Ishikawa (cell line): ENCODE results near the gene BLOC1S3.

Source experiments
- CEBPB ChIP-seq: IDR thresholded peaks from 2 replicates; pipeline ENCODE4 v1.6.1; 2012
- CREB1 ChIP-seq: IDR thresholded peaks from 2 replicates; pipeline ENCODE4 v1.6.1; 2012; ENCODE audit warnings: low read depth
- EGR1 ChIP-seq: IDR thresholded peaks from 2 replicates; pipeline ENCODE4 v1.6.1; 2012
- EP300 ChIP-seq: IDR thresholded peaks from 2 replicates; pipeline ENCODE4 v1.6.1; 2012; ENCODE audit warnings: borderline replicate concordance
- FOXM1 ChIP-seq: IDR thresholded peaks from 2 replicates; pipeline ENCODE4 v1.6.1; 2012; ENCODE audit warnings: low read depth, borderline replicate concordance
- NFIC ChIP-seq: IDR thresholded peaks from 2 replicates; pipeline ENCODE4 v1.6.1; 2012
- RAD21 ChIP-seq: IDR thresholded peaks from 2 replicates; pipeline ENCODE4 v1.6.1; 2012; ENCODE audit warnings: low read depth
- TAF1 ChIP-seq: IDR thresholded peaks from 2 replicates; pipeline ENCODE4 v1.6.1; 2012; ENCODE audit warnings: low read depth, mild to moderate bottlenecking
- TCF12 ChIP-seq: IDR thresholded peaks from 2 replicates; pipeline ENCODE4 v1.6.1; 2012; ENCODE audit warnings: low read depth
- TEAD4 ChIP-seq: IDR thresholded peaks from 2 replicates; pipeline ENCODE4 v1.6.1; 2012
- YY1 ChIP-seq: IDR thresholded peaks from 2 replicates; pipeline ENCODE4 v1.6.1; 2012; ENCODE audit warnings: low read depth
- ZBTB7A ChIP-seq: IDR thresholded peaks from 2 replicates; pipeline ENCODE4 v1.6.1; 2012; ENCODE audit warnings: low read depth
- TF ChIP-seq, protein P1 (sequence below): IDR thresholded peaks from 2 replicates; pipeline ENCODE4 v1.6.1; 2012; ENCODE audit warnings: low read depth, mild to moderate bottlenecking
- TF ChIP-seq, protein P2 (sequence below): IDR thresholded peaks from 2 replicates; pipeline ENCODE4 v1.6.1; 2012
- TF ChIP-seq, protein P3 (sequence below): IDR thresholded peaks from 2 replicates; pipeline ENCODE4 v1.6.1; 2012

The BLOC1S3 gene

DNA sequence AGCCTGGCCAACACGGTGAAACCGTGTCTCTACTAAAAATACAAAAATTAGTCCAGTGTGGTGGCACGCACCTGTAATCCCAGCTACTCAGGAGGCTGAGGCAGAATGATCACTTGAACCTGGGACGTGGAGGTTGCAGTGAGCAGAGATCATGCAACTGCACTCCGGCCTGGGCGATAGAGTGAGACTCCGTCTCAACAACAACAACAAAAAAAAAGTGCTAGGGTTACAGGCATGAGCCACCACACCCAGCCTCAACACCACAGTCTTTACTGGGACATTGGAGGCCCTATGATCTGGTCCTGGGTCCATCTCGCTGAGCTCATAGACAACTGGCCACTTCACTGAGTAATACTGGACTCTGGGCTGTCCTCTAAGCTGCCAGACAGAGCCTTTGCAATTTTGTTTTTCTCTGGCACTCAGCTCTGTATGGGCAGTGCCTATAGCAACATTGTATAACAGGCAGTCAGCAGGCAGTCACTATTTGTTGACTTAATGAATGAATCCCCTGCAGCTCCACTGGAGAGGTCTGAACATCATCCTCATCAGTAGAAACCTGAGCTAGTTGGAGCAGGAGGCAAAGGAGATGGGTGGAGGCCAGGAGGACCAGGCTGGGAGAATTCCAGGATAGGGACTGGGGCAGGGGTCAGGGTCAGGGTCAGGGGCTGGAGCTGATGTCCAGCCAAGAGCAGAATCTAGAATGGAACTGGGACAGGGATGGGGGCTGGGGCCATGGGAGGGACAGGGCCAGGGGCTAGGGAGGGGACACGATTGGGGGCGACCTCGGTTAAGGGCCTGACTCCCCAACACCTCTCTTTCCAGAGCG is 8.1 kb downstream of the BLOC1S3 start:
- TF ChIP-seq CREB1 (no peak), TCF12 (no peak), ZBTB7A (no peak), CEBPB (no peak), EP300 (no peak), RAD21 (no peak), TAF1 (no peak), YY1 (no peak)
- TF ChIP-seq, protein P1, sequence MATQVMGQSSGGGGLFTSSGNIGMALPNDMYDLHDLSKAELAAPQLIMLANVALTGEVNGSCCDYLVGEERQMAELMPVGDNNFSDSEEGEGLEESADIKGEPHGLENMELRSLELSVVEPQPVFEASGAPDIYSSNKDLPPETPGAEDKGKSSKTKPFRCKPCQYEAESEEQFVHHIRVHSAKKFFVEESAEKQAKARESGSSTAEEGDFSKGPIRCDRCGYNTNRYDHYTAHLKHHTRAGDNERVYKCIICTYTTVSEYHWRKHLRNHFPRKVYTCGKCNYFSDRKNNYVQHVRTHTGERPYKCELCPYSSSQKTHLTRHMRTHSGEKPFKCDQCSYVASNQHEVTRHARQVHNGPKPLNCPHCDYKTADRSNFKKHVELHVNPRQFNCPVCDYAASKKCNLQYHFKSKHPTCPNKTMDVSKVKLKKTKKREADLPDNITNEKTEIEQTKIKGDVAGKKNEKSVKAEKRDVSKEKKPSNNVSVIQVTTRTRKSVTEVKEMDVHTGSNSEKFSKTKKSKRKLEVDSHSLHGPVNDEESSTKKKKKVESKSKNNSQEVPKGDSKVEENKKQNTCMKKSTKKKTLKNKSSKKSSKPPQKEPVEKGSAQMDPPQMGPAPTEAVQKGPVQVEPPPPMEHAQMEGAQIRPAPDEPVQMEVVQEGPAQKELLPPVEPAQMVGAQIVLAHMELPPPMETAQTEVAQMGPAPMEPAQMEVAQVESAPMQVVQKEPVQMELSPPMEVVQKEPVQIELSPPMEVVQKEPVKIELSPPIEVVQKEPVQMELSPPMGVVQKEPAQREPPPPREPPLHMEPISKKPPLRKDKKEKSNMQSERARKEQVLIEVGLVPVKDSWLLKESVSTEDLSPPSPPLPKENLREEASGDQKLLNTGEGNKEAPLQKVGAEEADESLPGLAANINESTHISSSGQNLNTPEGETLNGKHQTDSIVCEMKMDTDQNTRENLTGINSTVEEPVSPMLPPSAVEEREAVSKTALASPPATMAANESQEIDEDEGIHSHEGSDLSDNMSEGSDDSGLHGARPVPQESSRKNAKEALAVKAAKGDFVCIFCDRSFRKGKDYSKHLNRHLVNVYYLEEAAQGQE = no peak
- TF ChIP-seq, protein P2, sequence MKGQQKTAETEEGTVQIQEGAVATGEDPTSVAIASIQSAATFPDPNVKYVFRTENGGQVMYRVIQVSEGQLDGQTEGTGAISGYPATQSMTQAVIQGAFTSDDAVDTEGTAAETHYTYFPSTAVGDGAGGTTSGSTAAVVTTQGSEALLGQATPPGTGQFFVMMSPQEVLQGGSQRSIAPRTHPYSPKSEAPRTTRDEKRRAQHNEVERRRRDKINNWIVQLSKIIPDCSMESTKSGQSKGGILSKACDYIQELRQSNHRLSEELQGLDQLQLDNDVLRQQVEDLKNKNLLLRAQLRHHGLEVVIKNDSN = no peak
- TF ChIP-seq, protein P3, sequence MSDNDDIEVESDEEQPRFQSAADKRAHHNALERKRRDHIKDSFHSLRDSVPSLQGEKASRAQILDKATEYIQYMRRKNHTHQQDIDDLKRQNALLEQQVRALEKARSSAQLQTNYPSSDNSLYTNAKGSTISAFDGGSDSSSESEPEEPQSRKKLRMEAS = no peak

DNA sequence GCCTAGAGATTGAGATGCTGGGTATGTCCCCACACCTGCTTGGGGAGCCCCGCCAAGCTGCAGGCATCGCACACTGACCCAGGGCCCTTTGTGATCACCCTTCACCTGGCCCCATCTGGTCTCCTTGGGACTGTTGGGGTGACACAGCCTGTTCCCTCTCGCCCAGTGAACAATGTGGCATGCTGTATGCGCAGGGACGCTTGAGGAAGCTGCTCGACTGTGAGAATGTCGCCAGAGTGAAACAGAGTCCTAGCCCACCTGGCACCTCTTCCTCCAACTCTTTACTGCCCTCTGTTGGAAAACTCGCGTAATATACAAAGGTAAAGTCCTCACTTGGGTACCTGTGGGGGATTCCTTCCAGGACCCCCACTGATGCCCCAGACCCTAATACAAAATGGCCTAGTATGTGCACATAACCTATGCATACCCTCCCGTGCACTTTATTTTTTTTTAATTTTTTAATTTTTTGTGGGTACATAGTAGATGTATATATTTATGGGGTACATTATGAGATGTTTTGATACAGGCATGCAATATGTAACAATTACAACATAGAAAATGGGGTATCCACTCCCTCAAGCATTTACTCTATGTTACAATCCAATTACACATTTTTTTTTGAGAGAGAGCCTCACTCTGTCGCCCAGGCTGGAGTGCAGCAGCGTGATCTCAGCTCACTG is 9.0 kb downstream of the BLOC1S3 start:
- TF ChIP-seq ZBTB7A = peak; percentile 76
- TF ChIP-seq RAD21 = peak; percentile 68
- no peak for TF ChIP-seq CREB1
- TF ChIP-seq TEAD4 = peak; percentile 43; the same call in 1 of the 2 replicates

DNA sequence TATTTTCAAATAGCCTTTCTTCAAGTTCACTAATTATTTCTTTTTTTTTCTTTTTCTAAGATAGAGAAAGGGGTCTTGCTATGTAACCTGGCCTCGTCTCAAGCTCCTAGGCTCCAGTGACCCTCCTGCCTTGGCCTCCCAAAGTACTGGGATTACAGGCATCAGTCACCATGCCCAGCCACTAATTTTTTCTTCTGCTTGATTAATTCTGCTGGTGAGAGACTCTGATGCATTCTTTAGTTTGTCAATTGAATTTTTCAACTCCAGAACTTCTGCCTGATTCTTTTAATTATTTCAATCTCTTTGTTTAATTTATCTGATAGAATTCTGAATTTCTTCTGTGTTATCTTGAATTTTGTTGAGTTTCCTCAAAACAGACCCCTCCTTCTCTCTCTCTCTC is 11.4 kb downstream of the BLOC1S3 start:
- TF ChIP-seq, protein P2 = no peak
- no peak for TF ChIP-seq CEBPB
- TF ChIP-seq NFIC = no peak
- no peak for TF ChIP-seq FOXM1
- no peak for TF ChIP-seq TAF1
- no peak for TF ChIP-seq EGR1
- TF ChIP-seq TEAD4 = no peak
- no peak for TF ChIP-seq TCF12
- no peak for TF ChIP-seq EP300
- TF ChIP-seq CREB1 = no peak
- no peak for TF ChIP-seq RAD21
- no peak for TF ChIP-seq YY1
- TF ChIP-seq, protein P1 = no peak
- no peak for TF ChIP-seq ZBTB7A
- TF ChIP-seq, protein P3 = no peak

DNA sequence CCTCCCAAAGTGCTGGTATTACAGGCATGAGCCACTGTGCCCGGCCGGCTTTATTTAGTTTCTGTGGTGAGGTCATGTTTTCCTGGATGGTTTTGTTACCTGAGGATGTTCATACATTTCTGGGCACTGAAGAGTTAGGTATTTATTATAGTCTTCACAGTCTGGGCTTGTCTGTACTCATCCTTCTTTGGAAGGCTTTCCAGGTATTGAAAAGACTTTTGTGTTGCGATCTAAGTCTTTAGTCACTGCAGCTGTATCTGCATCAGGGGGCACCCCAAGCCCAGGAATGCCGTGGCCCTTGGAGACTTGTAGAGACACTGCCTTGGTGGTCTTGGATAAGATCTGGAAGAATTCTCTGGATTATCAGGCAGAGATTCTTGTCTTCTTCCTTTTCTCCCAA is 12.8 kb downstream of the BLOC1S3 start:
- TF ChIP-seq TCF12 = no peak
- no peak for TF ChIP-seq EGR1
- TF ChIP-seq TAF1 = no peak
- no peak for TF ChIP-seq ZBTB7A
- TF ChIP-seq CREB1 = no peak
- TF ChIP-seq NFIC = no peak
- TF ChIP-seq FOXM1 = no peak
- TF ChIP-seq, protein P3 = no peak
- TF ChIP-seq YY1 = no peak
- TF ChIP-seq, protein P2 = no peak
- TF ChIP-seq RAD21 = no peak
- TF ChIP-seq TEAD4 = no peak
- TF ChIP-seq, protein P1 = no peak
- TF ChIP-seq EP300 = no peak
- TF ChIP-seq CEBPB = no peak
